Vagina (tissue), 2 donors: ENCODE measurements around the gene ZNF316. TPM values are rescaled to one million over a fixed set of nuclear protein-coding genes. Genes with fewer than 3 reads are reported as not detected.

ENCODE experiments used
- DNase-seq, 2 donors: peaks; one replicate each; pipeline ENCODE4 v3.0.0-alpha.2; 2017; ENCODE audit errors: extremely low spot score in 2 of 2
- H3K27ac ChIP-seq: fragments of 200-600 bp; sonication (generic); one replicate; pipeline ENCODE4 v1.5.1; 2019
- H3K27me3 ChIP-seq: fragments of 200-600 bp; sonication (generic); one replicate; pipeline ENCODE4 v1.5.1; 2019
- H3K36me3 ChIP-seq, 2 donors: fragments of 200-600 bp; sonication (generic); one replicate each; pipeline ENCODE4 v1.5.1; 2017 to 2019
- H3K4me1 ChIP-seq: fragments of 200-600 bp; sonication (generic); one replicate; pipeline ENCODE4 v1.5.1; 2019
- H3K4me3 ChIP-seq, 2 donors: fragments of 200-600 bp; sonication (generic); 1 replicate in 1 of 2; 2 replicates in 1 of 2; pipeline ENCODE4 v1.5.1; 2016 to 2019
- H3K9me3 ChIP-seq: fragments of 200-600 bp; sonication (generic); one replicate; pipeline ENCODE4 v1.5.1; 2019
- CTCF ChIP-seq, 3 experiments: fragments of 450-650 bp in 2 of 3; fragments of 200-600 bp in 1 of 3; sonication (generic) in 1 of 3; IDR thresholded peaks; one replicate each; pipeline ENCODE4 v1.5.1; 2017 to 2019; ENCODE audit warnings: antibody characterized with exemption in 3 of 3, mild to moderate bottlenecking in 2 of 3, moderate library complexity in 2 of 3
- POLR2A ChIP-seq, 2 donors: fragments of 450-650 bp; IDR thresholded peaks; one replicate each; pipeline ENCODE4 v1.6.1; 2017; ENCODE audit warnings: antibody characterized with exemption in 2 of 2, mild to moderate bottlenecking in 2 of 2, moderate library complexity in 2 of 2
- POLR2AphosphoS5 ChIP-seq, 2 donors: sonication (generic); formaldehyde crosslinking; IDR thresholded peaks; one replicate each; pipeline ENCODE4 v1.9.0; 2017; ENCODE audit warnings: antibody characterized with exemption in 2 of 2, mild to moderate bottlenecking in 2 of 2, low read depth in 1 of 2; ENCODE audit not compliant: insufficient read depth in 1 of 2
- intact Hi-C: fragments of 100-400 bp; cut with DNase I; formaldehyde crosslinking; loops from one replicate; pipeline ENCODE4 v1.15.1; 2023
- total RNA-seq: library from RNA; depleted of rRNA; stranded (reverse); fragments of >200 nt; gene quantifications from one replicate; pipeline ENCODE4 v1.2.3, GENCODE V29; 2016

ZNF316 gene
- total RNA-seq, 1 donor from 2014 or later = 25.5 TPM

DNA sequence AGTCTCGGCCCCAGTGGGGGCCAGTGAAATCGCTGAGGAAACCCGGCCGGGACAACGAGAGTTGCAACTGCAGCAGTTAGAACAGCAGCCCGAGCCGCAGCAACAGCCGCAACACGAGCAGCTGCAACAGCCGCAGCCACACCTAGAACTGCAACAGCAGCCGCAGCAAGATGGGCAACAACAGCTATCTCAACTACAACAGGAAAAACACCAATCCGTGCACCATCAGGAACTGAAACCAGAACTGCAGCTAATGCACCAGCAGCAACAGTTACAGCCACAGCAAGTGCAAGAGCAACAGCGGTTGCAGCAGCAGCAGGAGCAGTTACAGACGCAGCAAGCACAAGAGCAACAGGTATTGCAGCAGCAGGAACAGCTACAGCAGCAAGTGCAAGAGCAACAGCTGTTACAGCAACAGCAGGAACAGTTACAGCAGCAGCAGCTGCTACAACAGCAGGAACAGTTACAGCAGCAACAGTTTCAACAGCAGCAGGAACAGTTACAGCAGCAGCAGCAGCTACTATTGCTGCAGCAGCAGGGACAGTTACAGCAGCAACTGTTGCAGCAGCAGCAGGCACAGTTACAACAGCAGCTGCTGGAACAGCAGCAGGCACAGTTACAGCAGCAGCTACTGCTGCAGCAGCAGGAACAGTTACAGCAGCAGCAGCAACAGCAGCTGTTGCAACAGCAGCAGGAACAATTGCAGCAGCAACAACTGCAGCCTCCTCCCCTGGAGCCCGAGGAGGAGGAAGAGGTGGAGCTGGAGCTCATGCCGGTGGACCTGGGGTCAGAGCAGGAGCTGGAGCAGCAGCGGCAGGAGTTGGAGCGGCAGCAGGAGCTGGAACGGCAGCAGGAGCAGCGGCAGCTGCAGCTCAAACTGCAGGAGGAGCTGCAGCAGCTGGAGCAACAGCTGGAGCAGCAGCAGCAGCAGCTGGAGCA is 15.7 kb upstream of the ZNF316 start:
- TF ChIP-seq POLR2AphosphoS5 (IDR thresholded peaks at IDR 0.05; ENCODE audit: insufficient read depth in 1 of 2, low read depth in 1 of 2) (no peak), POLR2A (IDR thresholded peaks at IDR 0.05) (no peak), CTCF (IDR thresholded peaks at IDR 0.05) (no peak)
- no peak for DNase-seq
- Histone ChIP-seq H3K9me3 (no peaks in the 10 kb centered on the region), H3K4me1 (peaks cover 11% of the 10 kb centered on the region), H3K27ac (no peak overlapping the region), H3K27me3 (no peaks in the 10 kb centered on the region), H3K36me3 (peaks cover 0 to 8% of the 10 kb centered on the region in 2 donors), H3K4me3 (no peak overlapping the region)
- intact Hi-C loops = no loop called here

DNA sequence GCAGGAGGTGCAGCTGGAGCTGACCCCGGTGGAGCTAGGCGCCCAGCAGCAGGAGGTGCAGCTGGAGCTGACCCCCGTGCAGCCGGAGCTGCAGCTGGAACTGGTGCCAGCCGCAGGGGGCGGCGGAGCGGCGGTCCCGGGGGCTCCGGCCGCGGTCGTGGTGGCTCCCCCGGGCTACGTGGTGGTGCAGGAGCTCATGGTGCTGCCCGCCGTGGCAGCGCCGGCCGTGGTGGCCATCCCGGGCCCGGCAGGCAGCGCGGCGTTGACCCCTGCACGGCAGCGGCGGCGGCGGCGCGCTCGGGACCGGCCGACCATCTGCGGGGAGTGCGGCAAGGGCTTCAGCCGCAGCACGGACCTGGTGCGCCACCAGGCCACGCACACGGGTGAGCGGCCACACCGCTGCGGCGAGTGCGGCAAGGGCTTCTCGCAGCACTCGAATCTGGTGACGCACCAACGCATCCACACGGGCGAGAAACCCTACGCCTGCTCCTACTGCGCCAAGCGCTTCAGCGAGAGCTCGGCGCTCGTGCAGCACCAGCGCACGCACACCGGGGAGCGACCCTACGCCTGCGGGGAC is 14.9 kb upstream of the ZNF316 start:
- peaks cover 3% of the 10 kb centered on the region for H3K4me1 ChIP-seq
- no peak for DNase-seq
- H3K9me3 ChIP-seq = no peaks in the 10 kb centered on the region
- no peak for TF ChIP-seq POLR2A (IDR thresholded peaks at IDR 0.05)
- no peak for TF ChIP-seq CTCF (IDR thresholded peaks at IDR 0.05)
- no peak for TF ChIP-seq POLR2AphosphoS5 (IDR thresholded peaks at IDR 0.05; ENCODE audit: insufficient read depth in 1 of 2, low read depth in 1 of 2)
- H3K4me3 ChIP-seq = no peak overlapping the region
- H3K27ac ChIP-seq = no peak overlapping the region
- H3K27me3 ChIP-seq = no peaks in the 10 kb centered on the region
- peaks cover 0 to 8% of the 10 kb centered on the region in 2 donors for H3K36me3 ChIP-seq
- intact Hi-C loops = no loop called here

DNA sequence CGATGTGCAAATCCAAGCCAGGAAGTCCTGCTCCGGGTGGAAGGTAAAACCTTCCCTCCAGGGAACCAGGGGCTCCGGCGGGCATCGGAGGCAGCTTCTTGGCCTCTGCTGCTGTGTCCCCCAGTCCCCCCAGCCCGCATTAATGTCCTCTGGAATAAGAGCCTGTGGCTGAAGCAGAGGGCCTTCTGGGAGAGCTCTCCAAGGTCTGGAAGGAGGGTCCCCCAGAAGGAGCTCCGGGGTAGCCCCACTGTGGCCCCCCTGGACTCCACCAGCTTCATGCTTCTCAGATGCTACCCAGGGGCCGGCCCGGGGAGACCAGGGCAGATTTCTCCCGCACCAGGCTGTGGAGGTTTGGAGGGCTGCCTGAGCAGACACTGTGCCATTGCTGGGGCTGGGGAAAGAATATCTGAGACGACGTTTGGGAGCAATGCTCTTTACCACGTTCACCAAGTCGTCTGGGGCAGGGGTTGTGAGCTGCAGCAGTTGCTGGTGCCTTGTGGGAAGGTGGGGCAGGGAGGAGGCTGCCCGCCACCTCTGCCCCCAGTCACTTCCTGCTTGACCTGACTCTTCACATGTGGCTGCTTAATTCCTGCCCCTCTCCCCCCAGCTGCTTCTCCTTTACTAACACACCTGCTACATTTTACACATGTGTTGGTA is 13.4 kb upstream of the ZNF316 start:
- DNase-seq = no peak
- Histone ChIP-seq H3K9me3 (no peaks in the 10 kb centered on the region), H3K27me3 (no peaks in the 10 kb centered on the region), H3K27ac (no peak overlapping the region), H3K4me3 (no peak overlapping the region), H3K4me1 (no peaks in the 10 kb centered on the region), H3K36me3 (peaks cover 0 to 8% of the 10 kb centered on the region in 2 donors)
- TF ChIP-seq POLR2A (IDR thresholded peaks at IDR 0.05) (no peak), POLR2AphosphoS5 (IDR thresholded peaks at IDR 0.05; ENCODE audit: insufficient read depth in 1 of 2, low read depth in 1 of 2) (no peak), CTCF (IDR thresholded peaks at IDR 0.05) (no peak)
- intact Hi-C loops = no loop called here

GRCh38 chr7:6624246-6624611 is 12.9 kb upstream of the ZNF316 start:
- no peak for DNase-seq
- Histone ChIP-seq H3K27ac (no peak overlapping the region), H3K36me3 (peaks cover 0 to 8% of the 10 kb centered on the region in 2 donors), H3K9me3 (no peaks in the 10 kb centered on the region), H3K27me3 (no peaks in the 10 kb centered on the region), H3K4me3 (no peak overlapping the region), H3K4me1 (no peaks in the 10 kb centered on the region)
- no peak for TF ChIP-seq CTCF (IDR thresholded peaks at IDR 0.05)
- TF ChIP-seq POLR2AphosphoS5 (IDR thresholded peaks at IDR 0.05; ENCODE audit: insufficient read depth in 1 of 2, low read depth in 1 of 2) = no peak
- no peak for TF ChIP-seq POLR2A (IDR thresholded peaks at IDR 0.05)
- intact Hi-C loops = no loop called here
